Skeletal muscle satellite cell (primary cell): Measurements from ENCODE around the gene RNPEPL1.
A peak's percentile ranks its signal among the peaks of the same experiment; 100 is the strongest.

Source experiments
- H3K27me3 ChIP-seq: 2 replicates; pipeline ENCODE4 v1.7.0; 2013; ENCODE audit warnings: low read length; ENCODE audit not compliant: control insufficient read depth, insufficient read depth
- H3K36me3 ChIP-seq: 2 replicates; pipeline ENCODE4 v1.7.0; 2013; ENCODE audit warnings: mild to moderate bottlenecking, control low read depth, low read length; ENCODE audit not compliant: insufficient read depth
- H3K4me1 ChIP-seq: 2 replicates; pipeline ENCODE4 v1.7.0; 2013; ENCODE audit warnings: low read length; ENCODE audit not compliant: control insufficient read depth, insufficient read depth
- H3K4me2 ChIP-seq: 2 replicates; pipeline ENCODE4 v1.7.0; 2013; ENCODE audit warnings: mild to moderate bottlenecking, low read length
- H3K4me3 ChIP-seq: 2 replicates; pipeline ENCODE4 v1.7.0; 2013; ENCODE audit warnings: low read length
- H3K9ac ChIP-seq: 2 replicates; pipeline ENCODE4 v1.7.0; 2013; ENCODE audit warnings: mild to moderate bottlenecking, low read depth, low read length, moderate library complexity
- H3K9me3 ChIP-seq: replicated peaks from 2 replicates; pipeline ENCODE4 v1.7.0; 2013; ENCODE audit warnings: mild to moderate bottlenecking, control low read depth, low read length

Gene RNPEPL1

DNA sequence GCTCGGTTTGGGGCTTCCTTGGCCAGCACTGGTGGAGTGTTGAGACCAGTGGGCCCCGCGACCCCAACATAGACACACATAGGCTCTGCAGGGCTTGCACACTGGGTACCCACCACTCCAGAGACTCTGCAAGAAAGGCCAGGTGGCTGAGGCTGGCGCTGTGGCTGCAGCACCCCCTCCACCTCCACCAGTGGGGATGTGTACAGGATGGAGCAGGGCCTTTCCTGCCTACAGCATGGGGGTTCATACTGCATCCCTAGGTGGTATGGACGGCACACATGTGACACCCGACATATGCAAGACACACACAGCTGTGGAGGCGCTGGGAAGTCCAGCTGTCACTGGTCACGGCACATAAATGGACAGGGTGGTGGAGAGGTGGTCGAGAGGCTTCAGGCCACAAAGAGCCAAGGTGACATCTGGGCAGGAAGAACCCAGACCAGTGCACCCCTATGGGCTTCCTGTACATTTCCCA is 1.3 kb downstream of the RNPEPL1 start:
- peak overlapping the region; percentile 78 for H3K4me3 ChIP-seq
- H3K27me3 ChIP-seq, result no peaks in the 10 kb centered on the region
- no peak overlapping the region for H3K9ac ChIP-seq
- peaks cover 2% of the 10 kb centered on the region for H3K36me3 ChIP-seq
- no peaks in the 10 kb centered on the region for H3K9me3 ChIP-seq
- peaks cover 39% of the 10 kb centered on the region for H3K4me1 ChIP-seq
- peak overlapping the region; percentile 81 for H3K4me2 ChIP-seq

DNA sequence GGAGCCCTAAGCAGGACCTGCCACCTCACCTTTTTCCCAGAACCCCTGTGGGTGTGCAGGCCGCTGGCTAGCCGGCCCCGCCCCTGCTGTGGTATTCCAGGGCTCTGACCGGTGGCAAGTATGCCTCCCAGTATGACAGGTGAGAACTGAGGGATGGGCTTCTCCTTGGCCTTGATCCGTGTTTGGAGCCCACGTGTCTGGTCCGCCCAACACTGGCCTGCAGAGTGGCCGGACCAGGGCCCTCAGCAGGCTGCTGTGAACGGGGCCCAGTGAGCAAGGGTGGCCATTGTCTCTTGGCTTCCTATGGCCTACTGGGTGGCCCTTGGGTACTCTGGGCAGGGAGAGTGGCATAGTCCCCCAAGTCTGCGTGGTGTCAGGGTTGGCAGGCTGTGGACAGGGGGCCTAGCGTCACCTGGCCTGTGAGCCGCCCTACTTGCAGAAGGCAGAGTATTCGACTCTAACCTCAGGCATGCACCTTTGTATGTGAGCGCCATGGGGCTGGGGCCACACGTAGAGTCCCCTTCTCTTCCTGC is 1.8 kb downstream of the RNPEPL1 start:
- no peak overlapping the region for H3K9ac ChIP-seq
- H3K27me3 ChIP-seq, result no peaks in the 10 kb centered on the region
- H3K36me3 ChIP-seq, result peaks cover 7% of the 10 kb centered on the region
- no peaks in the 10 kb centered on the region for H3K9me3 ChIP-seq
- H3K4me3 ChIP-seq, result peak overlapping the region; percentile 78
- peak overlapping the region; percentile 81 for H3K4me2 ChIP-seq
- peaks cover 39% of the 10 kb centered on the region for H3K4me1 ChIP-seq

DNA sequence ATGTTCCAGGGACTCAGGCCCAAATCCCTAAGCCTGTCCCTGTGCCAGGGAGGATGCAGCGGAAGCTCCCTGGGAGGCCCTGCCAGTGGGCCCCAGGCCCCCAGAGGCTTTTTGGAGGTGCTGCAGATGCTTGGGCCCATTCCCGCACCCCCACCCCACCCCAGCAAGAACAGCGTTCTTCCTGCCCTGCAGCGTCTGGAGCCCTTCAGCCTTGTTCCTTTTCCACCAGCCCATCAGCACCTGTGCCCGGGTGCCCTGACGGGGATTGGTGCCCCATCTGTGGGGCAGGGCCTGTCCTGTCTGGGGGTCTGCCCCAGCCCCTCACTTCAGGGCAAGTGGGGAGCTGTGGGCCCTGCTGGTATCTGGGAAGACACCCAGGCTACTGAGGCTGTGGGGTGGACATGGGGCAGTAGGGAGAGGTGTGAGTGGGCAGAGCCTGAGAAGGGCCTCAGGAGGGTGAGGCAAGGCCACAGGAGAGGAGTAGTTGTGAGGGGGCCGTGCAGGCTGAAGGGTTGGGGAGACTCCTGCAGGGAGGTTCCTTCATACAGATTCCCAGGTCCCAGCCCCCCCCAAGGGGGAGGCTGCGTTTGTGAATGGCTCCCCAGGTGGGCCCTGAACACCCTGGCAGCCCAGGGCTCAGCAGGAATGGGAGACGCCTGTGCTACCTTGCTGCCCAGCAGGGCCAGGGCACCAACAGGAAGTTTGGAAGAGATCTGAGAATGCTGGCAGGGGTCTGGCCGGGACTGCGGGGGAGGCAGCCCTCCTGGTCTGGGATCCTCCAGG is 2.4 kb downstream of the RNPEPL1 start:
- peaks cover 34% of the 10 kb centered on the region for H3K4me1 ChIP-seq
- no peak overlapping the region for H3K9ac ChIP-seq
- H3K27me3 ChIP-seq, result no peaks in the 10 kb centered on the region
- H3K9me3 ChIP-seq, result no peaks in the 10 kb centered on the region
- no peak overlapping the region for H3K4me2 ChIP-seq
- peaks cover 9% of the 10 kb centered on the region for H3K36me3 ChIP-seq
- H3K4me3 ChIP-seq, result no peak overlapping the region

- Histone ChIP-seq H3K36me3 (peaks cover 16% of the 10 kb centered on the region), H3K9me3 (no peaks in the 10 kb centered on the region), H3K4me1 (peaks cover 28% of the 10 kb centered on the region), H3K9ac (no peak overlapping the region), H3K4me3 (no peak overlapping the region), H3K27me3 (no peaks in the 10 kb centered on the region), H3K4me2 (no peak overlapping the region)
Measured at GRCh38 chr2:240571314-240571973, 3.2 kb downstream of the RNPEPL1 start.

DNA sequence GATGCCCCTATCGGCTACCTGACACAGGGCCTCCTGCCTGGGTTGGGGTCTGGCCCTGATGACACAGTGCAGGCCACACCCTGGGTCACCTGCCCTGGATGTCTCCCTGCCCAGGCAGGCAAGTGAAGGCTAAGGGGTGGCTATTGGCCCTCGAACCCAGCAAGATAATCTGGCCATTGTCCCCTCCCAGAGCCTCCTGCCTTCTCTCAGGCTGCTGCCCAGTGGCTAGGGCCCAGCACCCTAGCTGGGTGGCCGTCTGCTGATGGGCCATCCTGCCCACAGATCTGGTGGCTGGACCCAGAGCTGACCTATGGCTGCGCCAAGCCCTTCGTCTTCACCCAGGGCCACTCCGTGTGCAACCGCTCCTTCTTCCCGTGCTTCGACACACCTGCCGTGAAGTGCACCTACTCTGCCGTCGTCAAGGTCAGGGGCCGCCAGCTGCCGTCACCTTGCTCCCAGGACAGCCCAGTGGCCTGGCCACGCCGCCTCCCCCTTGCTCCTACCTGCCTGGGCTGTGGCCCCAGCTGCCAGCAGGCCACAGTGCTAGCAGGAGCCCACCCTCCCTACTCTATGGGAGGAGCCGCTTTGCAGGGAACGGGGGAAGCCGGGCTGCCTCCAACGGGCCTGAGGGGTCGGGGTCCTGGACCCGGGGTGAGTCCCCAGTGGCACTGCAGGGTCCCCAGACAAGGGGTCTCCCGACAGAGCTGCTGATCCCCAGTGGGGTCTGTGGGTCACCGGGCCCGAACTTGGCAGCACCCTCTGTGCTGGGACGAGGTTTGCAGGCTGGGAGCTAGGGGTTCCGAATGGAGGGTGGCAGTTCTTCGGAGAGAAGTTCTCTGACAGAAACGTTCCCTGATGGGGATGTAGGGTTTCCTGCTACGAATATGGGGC is 4.1 kb downstream of the RNPEPL1 start:
- H3K4me3 ChIP-seq, result no peak overlapping the region
- no peak overlapping the region for H3K4me2 ChIP-seq
- H3K4me1 ChIP-seq, result peaks cover 19% of the 10 kb centered on the region
- peaks cover 24% of the 10 kb centered on the region for H3K36me3 ChIP-seq
- no peaks in the 10 kb centered on the region for H3K27me3 ChIP-seq
- no peak overlapping the region for H3K9ac ChIP-seq
- H3K9me3 ChIP-seq, result no peaks in the 10 kb centered on the region

- H3K4me2 ChIP-seq, result no peak overlapping the region
- no peak overlapping the region for H3K4me3 ChIP-seq
- H3K36me3 ChIP-seq, result peaks cover 29% of the 10 kb centered on the region
- no peak overlapping the region for H3K9ac ChIP-seq
- no peaks in the 10 kb centered on the region for H3K9me3 ChIP-seq
- H3K4me1 ChIP-seq, result peaks cover 13% of the 10 kb centered on the region
- no peaks in the 10 kb centered on the region for H3K27me3 ChIP-seq
Measured at GRCh38 chr2:240573071-240573515, 4.8 kb downstream of the RNPEPL1 start.

DNA sequence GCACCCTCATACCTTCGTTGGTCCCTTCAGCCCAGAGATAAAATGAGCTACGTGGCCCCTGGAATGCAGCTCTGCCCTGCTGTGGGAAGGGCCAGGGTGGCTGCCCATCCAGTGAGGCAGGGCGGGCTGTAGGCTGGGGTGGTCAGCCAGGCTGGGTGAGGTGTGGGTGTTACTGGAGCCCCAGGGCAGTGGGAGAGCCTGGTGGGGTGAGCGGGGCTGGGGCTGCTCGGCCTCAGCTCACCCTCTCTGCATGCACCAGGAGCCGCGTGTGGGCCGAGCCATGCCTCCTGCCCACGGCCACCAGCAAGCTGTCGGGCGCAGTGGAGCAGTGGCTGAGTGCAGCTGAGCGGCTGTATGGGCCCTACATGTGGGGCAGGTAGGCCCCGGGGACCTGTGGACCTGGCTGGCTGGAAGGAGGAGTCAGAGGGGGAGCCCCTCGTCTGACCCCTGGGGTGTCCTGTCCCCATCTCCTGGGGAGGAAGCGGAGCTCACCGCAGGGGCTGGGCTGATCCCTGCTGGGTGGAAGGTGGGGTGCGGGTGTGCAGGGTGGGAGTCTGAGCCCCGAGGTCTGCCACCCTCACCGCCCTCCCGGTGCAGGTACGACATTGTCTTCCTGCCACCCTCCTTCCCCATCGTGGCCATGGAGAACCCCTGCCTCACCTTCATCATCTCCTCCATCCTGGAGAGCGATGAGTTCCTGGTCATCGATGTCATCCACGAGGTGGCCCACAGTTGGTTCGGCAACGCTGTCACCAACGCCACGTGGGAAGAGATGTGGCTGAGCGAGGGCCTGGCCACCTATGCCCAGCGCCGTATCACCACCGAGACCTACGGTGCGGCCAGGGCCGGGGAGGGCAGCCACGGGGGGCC is 5.5 kb downstream of the RNPEPL1 start:
- H3K4me2 ChIP-seq, result no peak overlapping the region
- no peak overlapping the region for H3K9ac ChIP-seq
- peaks cover 34% of the 10 kb centered on the region for H3K36me3 ChIP-seq
- H3K4me3 ChIP-seq, result no peak overlapping the region
- no peaks in the 10 kb centered on the region for H3K27me3 ChIP-seq
- H3K9me3 ChIP-seq, result no peaks in the 10 kb centered on the region
- peaks cover 13% of the 10 kb centered on the region for H3K4me1 ChIP-seq

DNA sequence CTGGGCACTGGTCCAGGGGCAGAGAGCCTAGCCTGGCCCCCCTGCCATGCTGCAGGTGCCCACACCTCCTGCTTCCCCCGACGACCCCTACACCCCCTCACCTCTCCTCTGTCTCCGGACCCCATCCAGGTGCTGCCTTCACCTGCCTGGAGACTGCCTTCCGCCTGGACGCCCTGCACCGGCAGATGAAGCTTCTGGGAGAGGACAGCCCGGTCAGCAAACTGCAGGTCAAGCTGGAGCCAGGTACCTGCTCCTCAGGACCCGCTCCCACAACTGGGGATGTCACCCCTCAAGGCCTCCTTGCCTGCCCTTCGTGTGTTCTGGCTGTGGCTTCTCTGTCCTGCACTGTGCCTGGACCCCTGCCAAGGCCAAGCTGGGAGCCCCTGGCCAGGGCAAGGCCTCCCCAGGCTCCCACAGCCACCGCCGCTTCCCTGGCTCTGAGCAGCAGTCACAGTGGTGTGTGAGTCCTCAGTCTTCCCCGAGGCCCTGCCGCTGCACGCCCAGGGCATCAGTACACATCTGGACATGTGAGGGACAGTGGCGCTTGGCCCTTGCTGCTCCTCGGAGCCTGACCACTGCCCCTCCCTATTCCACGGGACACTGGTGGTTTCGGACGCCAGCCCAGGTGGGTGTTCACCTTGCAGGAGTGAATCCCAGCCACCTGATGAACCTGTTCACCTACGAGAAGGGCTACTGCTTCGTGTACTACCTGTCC is 6.3 kb downstream of the RNPEPL1 start:
- Histone ChIP-seq H3K36me3 (peaks cover 37% of the 10 kb centered on the region), H3K4me3 (no peak overlapping the region), H3K9ac (no peak overlapping the region), H3K4me2 (no peak overlapping the region), H3K27me3 (no peaks in the 10 kb centered on the region), H3K9me3 (no peaks in the 10 kb centered on the region), H3K4me1 (peaks cover 13% of the 10 kb centered on the region)

- no peak overlapping the region for H3K4me2 ChIP-seq
- H3K27me3 ChIP-seq, result no peaks in the 10 kb centered on the region
- peaks cover 15% of the 10 kb centered on the region for H3K4me1 ChIP-seq
- H3K9me3 ChIP-seq, result no peaks in the 10 kb centered on the region
- no peak overlapping the region for H3K9ac ChIP-seq
- H3K4me3 ChIP-seq, result no peak overlapping the region
- peaks cover 37% of the 10 kb centered on the region for H3K36me3 ChIP-seq
Measured at GRCh38 chr2:240575101-240575965, 7.0 kb downstream of the RNPEPL1 start.
